NOMO-1 treated with dmso at 0.1 percent for 144 hours (cell line): ENCODE data around the gene GPR84.

Experiments
- DNase-seq: peaks from one replicate; lab custom pipeline; 2025; ENCODE audit not compliant: unreplicated experiment; lab: John Stamatoyannopoulos, UW

The GPR84 gene

GRCh38 chr12:54374562-54375258, 10.4 kb upstream of the GPR84 start:
- no peak for DNase-seq

- no peak for DNase-seq
These were observed 9.6 kb upstream of the GPR84 start for GRCh38 chr12:54373649-54374561.

GRCh38 chr12:54372113-54372806, 8.0 kb upstream of the GPR84 start:
- no peak for DNase-seq

GRCh38 chr12:54371328-54372112, 7.2 kb upstream of the GPR84 start:
- no peak for DNase-seq

- no peak for DNase-seq
These were observed 6.0 kb upstream of the GPR84 start for GRCh38 chr12:54370171-54370730.

- DNase-seq: no peak
These were observed 5.4 kb upstream of the GPR84 start for GRCh38 chr12:54369597-54370131.

- peak; percentile 40 for DNase-seq
These were observed 4.7 kb upstream of the GPR84 start for GRCh38 chr12:54368709-54369596.

- no peak for DNase-seq
These were observed 3.9 kb upstream of the GPR84 start for GRCh38 chr12:54368025-54368708.

GRCh38 chr12:54363618-54364017, 668 bp downstream of the GPR84 start:
- no peak for DNase-seq

- DNase-seq: no peak
These were observed 1.2 kb downstream of the GPR84 start for GRCh38 chr12:54363047-54363446.

- DNase-seq: no peak
These were observed 3.4 kb downstream of the GPR84 start for GRCh38 chr12:54360717-54361456.

GRCh38 chr12:54359762-54360351, 4.4 kb downstream of the GPR84 start:
- no peak for DNase-seq

- peak; percentile 96 for DNase-seq
These were observed 5.1 kb downstream of the GPR84 start for GRCh38 chr12:54358945-54359761.

- no peak for DNase-seq
These were observed 5.9 kb downstream of the GPR84 start for GRCh38 chr12:54358191-54358944.

GRCh38 chr12:54357506-54358190, 6.6 kb downstream of the GPR84 start:
- no peak for DNase-seq
